ENCODE results near the gene OGDHL. TPM values are rescaled to one million over a fixed set of nuclear protein-coding genes. Genes with fewer than 3 reads are reported as not detected.

Gene OGDHL
- total and polyA plus RNA-seq, 2 experiments from 2014 or later: not detected

DNA sequence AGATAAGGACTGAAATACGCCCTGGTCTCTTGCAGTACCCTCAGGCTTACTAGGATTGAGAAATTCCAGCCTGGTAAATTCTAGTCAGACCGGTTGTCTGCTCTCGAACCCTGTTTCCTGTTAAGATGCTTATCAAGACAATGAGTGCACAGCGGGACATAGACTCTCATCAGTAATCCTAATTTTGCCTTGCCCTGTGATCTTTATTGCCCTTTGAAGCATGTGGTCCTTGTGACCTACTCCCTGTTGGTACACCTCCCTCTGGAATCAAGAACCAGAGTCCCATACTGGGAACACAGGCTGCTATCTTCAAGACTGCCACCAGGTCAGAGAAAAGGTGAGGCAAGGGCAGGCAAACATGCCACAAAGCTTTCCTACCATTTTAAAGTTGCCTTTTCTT lies 75.5 kb downstream of the OGDHL start:
- no peak for TF ChIP-seq EZH2 (IDR thresholded peaks at IDR 0.05; ENCODE audit: insufficient read depth, poor library complexity, severe bottlenecking)
- no peak for DNase-seq
- Histone ChIP-seq H3K9me2 (ENCODE audit: insufficient read depth) (no peaks in the 10 kb centered on the region), H3K4me3 (no peak overlapping the region), H2AFZ (no peak overlapping the region), H3K9ac (no peak overlapping the region), H3K27me3 (replicated peaks; ENCODE audit: insufficient read depth) (peaks cover 52% of the 10 kb centered on the region), H3K4me2 (ENCODE audit: unreplicated experiment) (no peak overlapping the region), H3K9me3 (ENCODE audit: low read depth) (no peaks in the 10 kb centered on the region), H3K36me3 (ENCODE audit: low read depth) (no peaks in the 10 kb centered on the region), H3K4me1 (ENCODE audit: insufficient read depth) (peaks cover 9% of the 10 kb centered on the region; the same call in 1 of the 2 replicates), H3F3A (ENCODE audit: insufficient read depth) (no peaks in the 10 kb centered on the region), H3K27ac (no peak overlapping the region), H4K20me1 (ENCODE audit: insufficient read depth) (no peaks in the 10 kb centered on the region), H3K79me2 (ENCODE audit: insufficient read depth) (no peaks in the 10 kb centered on the region)
- in situ Hi-C loops (cut with MboI): no loop called here
- 25 to 33% methylated on average over 4 of the region's 4 CpGs for WGBS, 2 experiments (ENCODE audit: low coverage in 1 of 2, low lambda C conversion rate in 2 of 2, missing lambda C conversion rate in 2 of 2)

Other genes with a start within 250 kb of the OGDHL start
- gene ERCC6, start 223.2 kb downstream of the OGDHL start, total RNA-seq (2014; rRNA removed; shearing (Covaris generic)): 69.2 and 101 TPM in 2 replicates
- gene ERCC6, start 223.2 kb downstream of the OGDHL start, polyA plus RNA-seq (2016; fragmentation: Nextera tagmentation; extraction: Ambion mirVana): 47.6 and 50.8 TPM in 2 replicates
- gene SLC18A3, start 152.0 kb downstream of the OGDHL start, total RNA-seq (2014; rRNA removed; shearing (Covaris generic)): not detected in 2 replicates
- not detected in 2 replicates for gene SLC18A3, start 152.0 kb downstream of the OGDHL start, polyA plus RNA-seq (2016; fragmentation: Nextera tagmentation; extraction: Ambion mirVana)
- not detected in 2 replicates for gene CHAT, start 148.3 kb downstream of the OGDHL start, total RNA-seq (2014; rRNA removed; shearing (Covaris generic))
- not detected in 2 replicates for gene CHAT, start 148.3 kb downstream of the OGDHL start, polyA plus RNA-seq (2016; fragmentation: Nextera tagmentation; extraction: Ambion mirVana)
- not detected in 2 replicates for gene C10orf53, start 82.7 kb downstream of the OGDHL start, total RNA-seq (2014; rRNA removed; shearing (Covaris generic))
- gene C10orf53, start 82.7 kb downstream of the OGDHL start, polyA plus RNA-seq (2016; fragmentation: Nextera tagmentation; extraction: Ambion mirVana): not detected in 2 replicates
- 23.0 and 26.0 TPM in 2 replicates for gene PARG, start 179.7 kb upstream of the OGDHL start, total RNA-seq (2014; rRNA removed; shearing (Covaris generic))
- gene PARG, start 179.7 kb upstream of the OGDHL start, polyA plus RNA-seq (2016; fragmentation: Nextera tagmentation; extraction: Ambion mirVana): 15.0 and 16.5 TPM in 2 replicates
- 13.3 and 16.1 TPM in 2 replicates for gene TIMM23B, start 179.7 kb upstream of the OGDHL start, total RNA-seq (2014; rRNA removed; shearing (Covaris generic))
- gene TIMM23B, start 179.7 kb upstream of the OGDHL start, polyA plus RNA-seq (2016; fragmentation: Nextera tagmentation; extraction: Ambion mirVana): 15.1 and 15.3 TPM in 2 replicates
- 4.9 and 6.4 TPM in 2 replicates for gene AGAP6, start 226.1 kb upstream of the OGDHL start, total RNA-seq (2014; rRNA removed; shearing (Covaris generic))
- gene AGAP6, start 226.1 kb upstream of the OGDHL start, polyA plus RNA-seq (2016; fragmentation: Nextera tagmentation; extraction: Ambion mirVana): 3.1 and 4.7 TPM in 2 replicates